ENCODE measurements around the gene LDHAL6A. TPM values are rescaled to one million over a fixed set of nuclear protein-coding genes. Genes with fewer than 3 reads are reported as not detected.

LDHAL6A gene
- total and polyA plus RNA-seq, 2 donors = 0.07 TPM; not detected in 1

DNA sequence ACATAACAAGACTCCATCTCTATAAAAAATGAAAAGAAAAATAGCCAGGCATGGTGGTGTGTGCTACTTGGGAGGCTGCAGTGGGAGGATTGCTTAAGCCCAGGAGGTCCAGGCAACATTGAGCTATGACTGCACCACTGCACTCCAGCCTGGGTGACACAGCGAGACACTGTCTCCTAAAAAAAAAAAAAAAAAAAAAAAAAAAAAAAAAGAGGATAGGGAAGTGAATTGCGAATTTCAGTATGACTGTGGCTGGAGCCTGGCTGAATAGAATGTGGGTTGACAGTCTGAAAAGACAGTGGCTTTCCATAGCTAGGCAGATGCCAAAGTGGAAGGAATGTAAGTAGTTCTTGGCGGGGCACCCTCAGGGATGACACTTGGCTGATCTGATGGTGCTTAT, 6.4 kb upstream of the LDHAL6A start:
- H3K27ac ChIP-seq (ENCODE audit: low read depth in 1 of 2, low read length in 1 of 2) = no peak overlapping the region
- H3K9me3 ChIP-seq (ENCODE audit: control insufficient read depth in 2 of 2, insufficient read depth in 1 of 2, low read length in 1 of 2) = no peaks in the 10 kb centered on the region
- no peak for DNase-seq (ENCODE audit: low read depth in 6 of 9, low spot score in 9 of 9)
- H3K27me3 ChIP-seq (ENCODE audit: control insufficient read depth in 2 of 2, insufficient read depth in 1 of 2, low read length in 1 of 2) = no peaks in the 10 kb centered on the region
- H3K4me1 ChIP-seq (ENCODE audit: control insufficient read depth in 2 of 2, insufficient read depth in 2 of 2, low read length in 2 of 2) = no peaks in the 10 kb centered on the region
- H3K4me3 ChIP-seq (ENCODE audit: low read length in 2 of 2) = no peak overlapping the region
- no peaks in the 10 kb centered on the region for H3K36me3 ChIP-seq (ENCODE audit: control insufficient read depth in 2 of 2, insufficient read depth in 2 of 2, low read length in 1 of 2)
- 95% methylated on average over 3 of the region's 3 CpGs for WGBS

GRCh38 chr11:18452927-18453326, 2.7 kb upstream of the LDHAL6A start:
- Histone ChIP-seq H3K27me3 (ENCODE audit: control insufficient read depth in 2 of 2, insufficient read depth in 1 of 2, low read length in 1 of 2) (peaks cover 0 to 4% of the 10 kb centered on the region in 2 donors), H3K4me1 (ENCODE audit: control insufficient read depth in 2 of 2, insufficient read depth in 2 of 2, low read length in 2 of 2) (no peaks in the 10 kb centered on the region), H3K27ac (ENCODE audit: low read depth in 1 of 2, low read length in 1 of 2) (no peak overlapping the region), H3K9me3 (ENCODE audit: control insufficient read depth in 2 of 2, insufficient read depth in 1 of 2, low read length in 1 of 2) (peaks cover 0 to 14% of the 10 kb centered on the region in 2 donors), H3K4me3 (ENCODE audit: low read length in 2 of 2) (no peak overlapping the region), H3K36me3 (ENCODE audit: control insufficient read depth in 2 of 2, insufficient read depth in 2 of 2, low read length in 1 of 2) (no peaks in the 10 kb centered on the region)
- WGBS = 97% methylated on average over 2 of the region's 2 CpGs
- no peak for DNase-seq (ENCODE audit: low read depth in 6 of 9, low spot score in 9 of 9)

DNA sequence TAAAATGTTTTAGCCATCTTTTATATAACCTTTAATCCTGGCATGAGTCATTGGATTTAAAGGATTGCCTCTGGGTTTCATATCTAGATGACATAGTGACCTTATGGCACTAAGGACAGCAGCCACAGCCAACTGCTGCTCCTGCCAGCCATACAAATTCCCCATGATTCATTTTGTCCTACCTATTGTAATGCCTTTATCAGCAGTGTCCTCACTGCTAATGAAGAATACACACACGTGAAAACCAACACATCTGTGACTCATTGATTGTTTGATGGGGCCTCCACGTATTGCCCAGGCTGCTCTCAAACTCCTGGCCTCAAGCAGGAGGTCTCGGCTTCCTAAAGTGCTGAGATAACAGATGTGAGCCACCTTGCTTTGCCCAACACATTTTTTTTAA, 1.8 kb downstream of the LDHAL6A start:
- Histone ChIP-seq H3K36me3 (ENCODE audit: control insufficient read depth in 2 of 2, insufficient read depth in 2 of 2, low read length in 1 of 2) (no peaks in the 10 kb centered on the region), H3K4me1 (ENCODE audit: control insufficient read depth in 2 of 2, insufficient read depth in 2 of 2, low read length in 2 of 2) (no peaks in the 10 kb centered on the region), H3K9me3 (ENCODE audit: control insufficient read depth in 2 of 2, insufficient read depth in 1 of 2, low read length in 1 of 2) (peaks cover 0 to 14% of the 10 kb centered on the region in 2 donors), H3K4me3 (ENCODE audit: low read length in 2 of 2) (no peak overlapping the region), H3K27me3 (ENCODE audit: control insufficient read depth in 2 of 2, insufficient read depth in 1 of 2, low read length in 1 of 2) (peaks cover 0 to 4% of the 10 kb centered on the region in 2 donors), H3K27ac (ENCODE audit: low read depth in 1 of 2, low read length in 1 of 2) (no peak overlapping the region)
- DNase-seq (ENCODE audit: low read depth in 6 of 9, low spot score in 9 of 9) = no peak
- WGBS = 91% methylated on average over 3 of the region's 3 CpGs

- WGBS = 96% methylated on average over 4 of the region's 4 CpGs
- H3K27ac ChIP-seq (ENCODE audit: low read depth in 1 of 2, low read length in 1 of 2) = no peak overlapping the region
- H3K9me3 ChIP-seq (ENCODE audit: control insufficient read depth in 2 of 2, insufficient read depth in 1 of 2, low read length in 1 of 2) = peaks cover 0 to 14% of the 10 kb centered on the region in 2 donors
- DNase-seq (ENCODE audit: low read depth in 6 of 9, low spot score in 9 of 9) = no peak
- H3K4me1 ChIP-seq (ENCODE audit: control insufficient read depth in 2 of 2, insufficient read depth in 2 of 2, low read length in 2 of 2) = no peaks in the 10 kb centered on the region
- no peaks in the 10 kb centered on the region for H3K36me3 ChIP-seq (ENCODE audit: control insufficient read depth in 2 of 2, insufficient read depth in 2 of 2, low read length in 1 of 2)
- peaks cover 0 to 4% of the 10 kb centered on the region in 2 donors for H3K27me3 ChIP-seq (ENCODE audit: control insufficient read depth in 2 of 2, insufficient read depth in 1 of 2, low read length in 1 of 2)
- H3K4me3 ChIP-seq (ENCODE audit: low read length in 2 of 2) = no peak overlapping the region
Observed at GRCh38 chr11:18459634-18460033, 4.0 kb downstream of the LDHAL6A start.

DNA sequence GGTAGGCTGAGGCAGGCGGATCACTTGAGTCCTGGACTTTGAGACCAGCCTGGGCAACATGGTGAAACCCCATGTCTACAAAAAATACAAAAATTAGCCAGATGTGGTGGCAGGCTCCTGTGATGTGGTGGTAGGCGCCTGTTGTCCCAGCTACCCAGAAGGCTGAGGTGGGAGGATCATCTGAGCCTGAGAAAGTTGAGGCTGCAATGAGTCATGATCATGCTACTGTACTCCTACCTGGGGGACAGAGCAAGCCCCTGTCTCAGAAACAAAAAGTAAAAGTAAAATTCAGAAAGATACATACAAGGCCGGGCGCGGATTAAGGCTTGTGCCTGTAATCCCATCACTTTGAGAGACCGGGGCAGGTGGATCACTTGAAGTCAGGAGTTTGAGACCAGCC, 6.3 kb downstream of the LDHAL6A start:
- DNase-seq (ENCODE audit: low read depth in 6 of 9, low spot score in 9 of 9) = no peak
- Histone ChIP-seq H3K4me1 (ENCODE audit: control insufficient read depth in 2 of 2, insufficient read depth in 2 of 2, low read length in 2 of 2) (no peaks in the 10 kb centered on the region), H3K9me3 (ENCODE audit: control insufficient read depth in 2 of 2, insufficient read depth in 1 of 2, low read length in 1 of 2) (no peaks in the 10 kb centered on the region), H3K27me3 (ENCODE audit: control insufficient read depth in 2 of 2, insufficient read depth in 1 of 2, low read length in 1 of 2) (no peaks in the 10 kb centered on the region), H3K4me3 (ENCODE audit: low read length in 2 of 2) (no peak overlapping the region), H3K36me3 (ENCODE audit: control insufficient read depth in 2 of 2, insufficient read depth in 2 of 2, low read length in 1 of 2) (no peaks in the 10 kb centered on the region), H3K27ac (ENCODE audit: low read depth in 1 of 2, low read length in 1 of 2) (no peak overlapping the region)
- 97% methylated on average over 6 of the region's 6 CpGs for WGBS

- no peak overlapping the region for H3K4me3 ChIP-seq (ENCODE audit: low read length in 2 of 2)
- 94% methylated on average over 1 of the region's 1 CpG for WGBS
- no peak for DNase-seq (ENCODE audit: low read depth in 6 of 9, low spot score in 9 of 9)
Observed at GRCh38 chr11:18463439-18463838, 7.8 kb downstream of the LDHAL6A start.

GRCh38 chr11:18466402-18466801, 10.7 kb downstream of the LDHAL6A start:
- WGBS = 98% methylated on average over 2 of the region's 2 CpGs
- Histone ChIP-seq H3K27me3 (ENCODE audit: control insufficient read depth in 2 of 2, insufficient read depth in 1 of 2, low read length in 1 of 2) (no peaks in the 10 kb centered on the region), H3K4me1 (ENCODE audit: control insufficient read depth in 2 of 2, insufficient read depth in 2 of 2, low read length in 2 of 2) (no peaks in the 10 kb centered on the region), H3K9me3 (ENCODE audit: control insufficient read depth in 2 of 2, insufficient read depth in 1 of 2, low read length in 1 of 2) (no peaks in the 10 kb centered on the region), H3K27ac (ENCODE audit: low read depth in 1 of 2, low read length in 1 of 2) (no peak overlapping the region), H3K36me3 (ENCODE audit: control insufficient read depth in 2 of 2, insufficient read depth in 2 of 2, low read length in 1 of 2) (peaks cover 0 to 3% of the 10 kb centered on the region in 2 donors), H3K4me3 (ENCODE audit: low read length in 2 of 2) (no peak overlapping the region)
- DNase-seq (ENCODE audit: low read depth in 6 of 9, low spot score in 9 of 9) = no peak

More at GRCh38 chr11:18463439-18463838, 7.8 kb downstream of the LDHAL6A start:
- Histone ChIP-seq H3K36me3 (ENCODE audit: control insufficient read depth in 2 of 2, insufficient read depth in 2 of 2, low read length in 1 of 2) (no peaks in the 10 kb centered on the region), H3K27ac (ENCODE audit: low read depth in 1 of 2, low read length in 1 of 2) (no peak overlapping the region), H3K4me1 (ENCODE audit: control insufficient read depth in 2 of 2, insufficient read depth in 2 of 2, low read length in 2 of 2) (no peaks in the 10 kb centered on the region), H3K9me3 (ENCODE audit: control insufficient read depth in 2 of 2, insufficient read depth in 1 of 2, low read length in 1 of 2) (no peaks in the 10 kb centered on the region), H3K27me3 (ENCODE audit: control insufficient read depth in 2 of 2, insufficient read depth in 1 of 2, low read length in 1 of 2) (no peaks in the 10 kb centered on the region)

DNA sequence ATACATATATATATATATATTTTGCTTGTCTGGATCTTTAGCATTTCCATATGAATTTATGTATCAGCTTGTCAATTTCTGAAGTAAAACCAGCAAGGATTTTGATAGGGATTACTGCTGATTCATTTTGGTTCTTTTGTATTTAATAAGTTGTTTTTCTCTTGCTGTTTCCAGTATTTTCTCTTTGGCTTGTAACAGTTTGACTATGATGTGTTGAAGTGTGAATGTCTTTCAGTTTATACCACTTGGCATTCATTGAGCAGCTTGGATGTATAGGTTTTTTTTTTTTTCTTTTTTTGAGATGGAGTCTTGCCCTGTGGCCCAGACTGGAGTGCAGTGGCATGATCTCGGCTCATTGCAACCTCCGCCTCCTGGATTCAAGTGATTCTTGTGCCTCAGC, 12.4 kb downstream of the LDHAL6A start:
- WGBS = 97% methylated on average over 2 of the region's 2 CpGs
- Histone ChIP-seq H3K4me3 (ENCODE audit: low read length in 2 of 2) (no peak overlapping the region), H3K9me3 (ENCODE audit: control insufficient read depth in 2 of 2, insufficient read depth in 1 of 2, low read length in 1 of 2) (no peaks in the 10 kb centered on the region), H3K4me1 (ENCODE audit: control insufficient read depth in 2 of 2, insufficient read depth in 2 of 2, low read length in 2 of 2) (no peaks in the 10 kb centered on the region), H3K36me3 (ENCODE audit: control insufficient read depth in 2 of 2, insufficient read depth in 2 of 2, low read length in 1 of 2) (peaks cover 3 to 4% of the 10 kb centered on the region in 2 donors), H3K27ac (ENCODE audit: low read depth in 1 of 2, low read length in 1 of 2) (no peak overlapping the region), H3K27me3 (ENCODE audit: control insufficient read depth in 2 of 2, insufficient read depth in 1 of 2, low read length in 1 of 2) (no peaks in the 10 kb centered on the region)
- DNase-seq (ENCODE audit: low read depth in 6 of 9, low spot score in 9 of 9) = no peak

- Histone ChIP-seq H3K36me3 (ENCODE audit: control insufficient read depth in 2 of 2, insufficient read depth in 2 of 2, low read length in 1 of 2) (peaks cover 4 to 7% of the 10 kb centered on the region in 2 donors), H3K4me1 (ENCODE audit: control insufficient read depth in 2 of 2, insufficient read depth in 2 of 2, low read length in 2 of 2) (no peaks in the 10 kb centered on the region), H3K27ac (ENCODE audit: low read depth in 1 of 2, low read length in 1 of 2) (no peak overlapping the region), H3K27me3 (ENCODE audit: control insufficient read depth in 2 of 2, insufficient read depth in 1 of 2, low read length in 1 of 2) (no peaks in the 10 kb centered on the region), H3K9me3 (ENCODE audit: control insufficient read depth in 2 of 2, insufficient read depth in 1 of 2, low read length in 1 of 2) (no peaks in the 10 kb centered on the region), H3K4me3 (ENCODE audit: low read length in 2 of 2) (no peak overlapping the region)
- no peak for DNase-seq (ENCODE audit: low read depth in 6 of 9, low spot score in 9 of 9)
- 96% methylated on average over 7 of the region's 7 CpGs for WGBS
Observed at GRCh38 chr11:18468961-18469360, 13.3 kb downstream of the LDHAL6A start.

GRCh38 chr11:18471995-18472394, 16.3 kb downstream of the LDHAL6A start:
- no peak overlapping the region for H3K27ac ChIP-seq (ENCODE audit: low read depth in 1 of 2, low read length in 1 of 2)
- no peaks in the 10 kb centered on the region for H3K9me3 ChIP-seq (ENCODE audit: control insufficient read depth in 2 of 2, insufficient read depth in 1 of 2, low read length in 1 of 2)
- no peak for DNase-seq (ENCODE audit: low read depth in 6 of 9, low spot score in 9 of 9)
- H3K4me3 ChIP-seq (ENCODE audit: low read length in 2 of 2) = no peak overlapping the region
- H3K27me3 ChIP-seq (ENCODE audit: control insufficient read depth in 2 of 2, insufficient read depth in 1 of 2, low read length in 1 of 2) = no peaks in the 10 kb centered on the region
- H3K4me1 ChIP-seq (ENCODE audit: control insufficient read depth in 2 of 2, insufficient read depth in 2 of 2, low read length in 2 of 2) = no peaks in the 10 kb centered on the region
- H3K36me3 ChIP-seq (ENCODE audit: control insufficient read depth in 2 of 2, insufficient read depth in 2 of 2, low read length in 1 of 2) = peaks cover 13 to 14% of the 10 kb centered on the region in 2 donors
- 97% methylated on average over 3 of the region's 3 CpGs for WGBS
